HL-60 (cell line): Measurements from ENCODE around the gene MYO5B.

Source experiments
- DNase-seq, 2 experiments: peaks; one replicate each; pipeline ENCODE4 v3.0.0-alpha.2; 2010 to 2020; ENCODE audit warnings: low read depth in 1 of 2, low spot score in 1 of 2
- H3K27ac ChIP-seq: fragments of 250-450 bp; sonication (Bioruptor Pico); replicated peaks from 2 replicates; pipeline ENCODE4 v1.5.1; 2020; ENCODE audit warnings: mild to moderate bottlenecking, moderate library complexity
- H3K27me3 ChIP-seq: fragments of 250-450 bp; sonication (Bioruptor Pico); 2 replicates; pipeline ENCODE4 v1.5.1; 2021; ENCODE audit warnings: mild to moderate bottlenecking, moderate library complexity; ENCODE audit not compliant: insufficient read depth, poor library complexity, severe bottlenecking
- H3K4me3 ChIP-seq: replicated peaks from 2 replicates; pipeline ENCODE4 v1.5.1; 2011; ENCODE audit warnings: mild to moderate bottlenecking, control low read depth, low read length; ENCODE audit not compliant: insufficient read depth
- GABPA ChIP-seq: IDR thresholded peaks from 2 replicates; pipeline ENCODE4 v1.6.1; 2012; ENCODE audit warnings: low read depth
- POLR2AphosphoS5 ChIP-seq: IDR thresholded peaks from 2 replicates; pipeline ENCODE4 v1.6.1; 2012; ENCODE audit warnings: low read depth
- SPI1 ChIP-seq: IDR thresholded peaks from 2 replicates; pipeline ENCODE4 v1.6.1; 2012; ENCODE audit warnings: low read depth, mild to moderate bottlenecking, borderline replicate concordance
- TF ChIP-seq, protein P1 (sequence below): IDR thresholded peaks from 2 replicates; pipeline ENCODE4 v1.6.1; 2012; ENCODE audit warnings: low read depth; ENCODE audit not compliant: insufficient replicate concordance
- TF ChIP-seq, protein P2 (sequence below): IDR thresholded peaks from one replicate; pipeline ENCODE4 v1.5.1; 2011; ENCODE audit warnings: low read length, control low read depth, inconsistent platforms; ENCODE audit not compliant: insufficient read depth

The MYO5B gene

DNA sequence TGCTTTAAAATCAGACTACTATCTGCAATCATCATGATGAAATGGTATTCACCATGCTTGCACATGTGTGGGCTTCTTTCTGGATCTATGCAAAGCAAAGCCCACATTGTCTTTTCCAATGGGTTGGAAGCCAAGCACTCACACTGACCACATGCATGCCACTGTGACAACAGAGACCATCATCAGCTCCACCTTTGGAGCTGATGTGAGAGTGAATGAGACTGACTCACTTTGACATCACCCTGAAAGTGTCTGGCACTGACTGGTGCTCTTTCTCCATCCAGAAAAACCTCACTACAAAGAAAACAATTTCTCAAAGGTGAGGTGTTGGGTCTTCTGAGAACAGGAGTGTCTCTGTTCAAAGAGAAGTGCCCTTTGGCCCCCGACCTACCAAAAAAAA, 4.7 kb downstream of the MYO5B start:
- H3K27me3 ChIP-seq: peaks cover 55% of the 10 kb centered on the region
- DNase-seq: no peak
- TF ChIP-seq, protein P1, sequence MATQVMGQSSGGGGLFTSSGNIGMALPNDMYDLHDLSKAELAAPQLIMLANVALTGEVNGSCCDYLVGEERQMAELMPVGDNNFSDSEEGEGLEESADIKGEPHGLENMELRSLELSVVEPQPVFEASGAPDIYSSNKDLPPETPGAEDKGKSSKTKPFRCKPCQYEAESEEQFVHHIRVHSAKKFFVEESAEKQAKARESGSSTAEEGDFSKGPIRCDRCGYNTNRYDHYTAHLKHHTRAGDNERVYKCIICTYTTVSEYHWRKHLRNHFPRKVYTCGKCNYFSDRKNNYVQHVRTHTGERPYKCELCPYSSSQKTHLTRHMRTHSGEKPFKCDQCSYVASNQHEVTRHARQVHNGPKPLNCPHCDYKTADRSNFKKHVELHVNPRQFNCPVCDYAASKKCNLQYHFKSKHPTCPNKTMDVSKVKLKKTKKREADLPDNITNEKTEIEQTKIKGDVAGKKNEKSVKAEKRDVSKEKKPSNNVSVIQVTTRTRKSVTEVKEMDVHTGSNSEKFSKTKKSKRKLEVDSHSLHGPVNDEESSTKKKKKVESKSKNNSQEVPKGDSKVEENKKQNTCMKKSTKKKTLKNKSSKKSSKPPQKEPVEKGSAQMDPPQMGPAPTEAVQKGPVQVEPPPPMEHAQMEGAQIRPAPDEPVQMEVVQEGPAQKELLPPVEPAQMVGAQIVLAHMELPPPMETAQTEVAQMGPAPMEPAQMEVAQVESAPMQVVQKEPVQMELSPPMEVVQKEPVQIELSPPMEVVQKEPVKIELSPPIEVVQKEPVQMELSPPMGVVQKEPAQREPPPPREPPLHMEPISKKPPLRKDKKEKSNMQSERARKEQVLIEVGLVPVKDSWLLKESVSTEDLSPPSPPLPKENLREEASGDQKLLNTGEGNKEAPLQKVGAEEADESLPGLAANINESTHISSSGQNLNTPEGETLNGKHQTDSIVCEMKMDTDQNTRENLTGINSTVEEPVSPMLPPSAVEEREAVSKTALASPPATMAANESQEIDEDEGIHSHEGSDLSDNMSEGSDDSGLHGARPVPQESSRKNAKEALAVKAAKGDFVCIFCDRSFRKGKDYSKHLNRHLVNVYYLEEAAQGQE: no peak
- no peak for TF ChIP-seq SPI1
- TF ChIP-seq POLR2AphosphoS5: no peak
- H3K4me3 ChIP-seq: no peak overlapping the region
- no peak overlapping the region for H3K27ac ChIP-seq

DNA sequence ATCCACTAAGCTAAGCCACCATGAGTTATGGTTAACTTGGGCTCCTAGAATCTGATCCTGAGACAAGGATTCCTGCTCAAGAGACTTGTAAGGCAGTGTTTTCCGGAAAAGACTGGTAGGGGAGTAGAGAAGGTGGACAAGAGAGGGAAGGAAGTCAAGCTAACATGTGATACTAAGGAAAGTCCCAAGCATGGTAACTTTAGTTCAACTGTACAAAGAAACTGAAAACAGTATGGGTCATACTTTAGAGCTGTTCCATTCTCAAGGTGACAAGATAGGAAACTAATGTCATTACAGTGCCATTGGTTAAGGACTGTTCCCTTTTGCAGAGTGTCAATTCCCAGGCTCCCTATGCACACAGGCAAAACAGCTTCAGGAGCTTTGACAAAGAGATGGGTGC, 5.8 kb downstream of the MYO5B start:
- TF ChIP-seq POLR2AphosphoS5 (no peak), GABPA (no peak), SPI1 (no peak)
- TF ChIP-seq, protein P1: no peak
- TF ChIP-seq, protein P2, sequence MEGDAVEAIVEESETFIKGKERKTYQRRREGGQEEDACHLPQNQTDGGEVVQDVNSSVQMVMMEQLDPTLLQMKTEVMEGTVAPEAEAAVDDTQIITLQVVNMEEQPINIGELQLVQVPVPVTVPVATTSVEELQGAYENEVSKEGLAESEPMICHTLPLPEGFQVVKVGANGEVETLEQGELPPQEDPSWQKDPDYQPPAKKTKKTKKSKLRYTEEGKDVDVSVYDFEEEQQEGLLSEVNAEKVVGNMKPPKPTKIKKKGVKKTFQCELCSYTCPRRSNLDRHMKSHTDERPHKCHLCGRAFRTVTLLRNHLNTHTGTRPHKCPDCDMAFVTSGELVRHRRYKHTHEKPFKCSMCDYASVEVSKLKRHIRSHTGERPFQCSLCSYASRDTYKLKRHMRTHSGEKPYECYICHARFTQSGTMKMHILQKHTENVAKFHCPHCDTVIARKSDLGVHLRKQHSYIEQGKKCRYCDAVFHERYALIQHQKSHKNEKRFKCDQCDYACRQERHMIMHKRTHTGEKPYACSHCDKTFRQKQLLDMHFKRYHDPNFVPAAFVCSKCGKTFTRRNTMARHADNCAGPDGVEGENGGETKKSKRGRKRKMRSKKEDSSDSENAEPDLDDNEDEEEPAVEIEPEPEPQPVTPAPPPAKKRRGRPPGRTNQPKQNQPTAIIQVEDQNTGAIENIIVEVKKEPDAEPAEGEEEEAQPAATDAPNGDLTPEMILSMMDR: no peak
- Histone ChIP-seq H3K4me3 (no peak overlapping the region), H3K27ac (no peak overlapping the region), H3K27me3 (peaks cover 50% of the 10 kb centered on the region)
- DNase-seq: no peak

DNA sequence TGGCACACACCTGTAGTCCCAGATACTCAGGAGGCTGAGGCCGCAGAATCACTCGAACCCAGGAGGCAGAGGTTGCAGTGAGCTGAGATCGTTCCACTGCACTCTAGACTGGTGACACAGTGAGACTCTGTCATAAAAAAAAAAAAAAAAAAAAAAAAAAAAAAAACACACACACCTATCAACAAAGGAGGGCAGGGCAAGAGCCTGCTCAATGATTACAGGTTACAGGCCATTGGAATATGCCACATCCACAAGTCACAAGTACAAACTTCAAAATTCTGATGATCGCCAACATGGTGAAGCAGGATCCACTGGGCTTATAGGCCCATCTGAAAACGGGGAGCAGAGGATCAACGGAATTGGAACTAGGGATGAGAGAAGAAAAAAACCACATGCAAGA, 6.3 kb downstream of the MYO5B start:
- no peak overlapping the region for H3K27ac ChIP-seq
- no peak overlapping the region for H3K4me3 ChIP-seq
- TF ChIP-seq, protein P2: no peak
- no peak for TF ChIP-seq SPI1
- TF ChIP-seq GABPA: no peak
- TF ChIP-seq, protein P1: no peak
- no peak for TF ChIP-seq POLR2AphosphoS5
- no peak for DNase-seq
- peaks cover 45% of the 10 kb centered on the region for H3K27me3 ChIP-seq
